C4-2B (cell line): ENCODE results near the gene SOX6.

ENCODE experiments used
- ZFX ChIP-seq: fragments of 450-650 bp; IDR thresholded peaks from 2 replicates; pipeline ENCODE4 v1.6.1; 2017
- TF ChIP-seq, protein P1 (sequence below): fragments of 450-650 bp; conservative IDR thresholded peaks from 2 replicates; pipeline ENCODE4 v1.5.1; 2017; ENCODE audit warnings: mild to moderate bottlenecking

DNA sequence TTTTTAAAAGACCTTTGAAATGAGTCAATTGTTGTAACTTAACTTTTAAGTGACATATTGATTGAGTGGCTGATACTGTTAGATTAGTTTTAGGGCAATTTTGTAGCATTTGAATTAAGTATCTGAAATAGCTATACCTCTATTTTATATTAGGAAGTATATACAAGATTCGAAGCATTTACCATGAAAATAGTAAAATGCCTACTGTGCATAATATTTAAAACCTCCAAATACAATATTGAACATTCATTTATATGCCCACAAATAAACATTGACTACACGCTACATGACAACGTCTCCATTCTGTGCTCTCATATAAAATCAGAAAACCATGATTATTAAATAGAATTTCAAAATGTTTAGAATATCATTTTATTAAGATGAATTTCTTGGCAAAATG, 14.5 kb downstream of the SOX6 start:
- TF ChIP-seq, protein P1, sequence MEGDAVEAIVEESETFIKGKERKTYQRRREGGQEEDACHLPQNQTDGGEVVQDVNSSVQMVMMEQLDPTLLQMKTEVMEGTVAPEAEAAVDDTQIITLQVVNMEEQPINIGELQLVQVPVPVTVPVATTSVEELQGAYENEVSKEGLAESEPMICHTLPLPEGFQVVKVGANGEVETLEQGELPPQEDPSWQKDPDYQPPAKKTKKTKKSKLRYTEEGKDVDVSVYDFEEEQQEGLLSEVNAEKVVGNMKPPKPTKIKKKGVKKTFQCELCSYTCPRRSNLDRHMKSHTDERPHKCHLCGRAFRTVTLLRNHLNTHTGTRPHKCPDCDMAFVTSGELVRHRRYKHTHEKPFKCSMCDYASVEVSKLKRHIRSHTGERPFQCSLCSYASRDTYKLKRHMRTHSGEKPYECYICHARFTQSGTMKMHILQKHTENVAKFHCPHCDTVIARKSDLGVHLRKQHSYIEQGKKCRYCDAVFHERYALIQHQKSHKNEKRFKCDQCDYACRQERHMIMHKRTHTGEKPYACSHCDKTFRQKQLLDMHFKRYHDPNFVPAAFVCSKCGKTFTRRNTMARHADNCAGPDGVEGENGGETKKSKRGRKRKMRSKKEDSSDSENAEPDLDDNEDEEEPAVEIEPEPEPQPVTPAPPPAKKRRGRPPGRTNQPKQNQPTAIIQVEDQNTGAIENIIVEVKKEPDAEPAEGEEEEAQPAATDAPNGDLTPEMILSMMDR, result no peak
- TF ChIP-seq ZFX, result no peak
